Central memory CD8-positive, alpha-beta T cell (primary cell): Measurements from ENCODE around the gene SASH1.
"Not testable (repeated sequence)": the region's sequence is repeated elsewhere in the genome, so short reads cannot be mapped to it uniquely, and the experiment has no call there.

ENCODE experiments used
- ATAC-seq: fragments of 150-1000 bp; cut with Tn5 transposase; replicated peaks from 2 replicates; pipeline ENCODE4 v1.10.0; 2022; ENCODE audit warnings: mild to moderate bottlenecking, moderate FRiP score, moderate number of reproducible peaks; ENCODE audit not compliant: poor library complexity, severe bottlenecking; ENCODE audit errors: extremely low read depth
- DNase-seq, 2 donors: peaks; one replicate each; pipeline ENCODE4 v3.0.0; 2021; ENCODE audit warnings: low spot score in 2 of 2
- H3K27ac Mint-ChIP-seq: one replicate; pipeline ENCODE4 v1.8.0; 2022; ENCODE audit warnings: low read depth, mild to moderate bottlenecking, moderate library complexity, mixed read lengths
- H3K27me3 Mint-ChIP-seq: one replicate; pipeline ENCODE4 v1.8.0; 2022; ENCODE audit warnings: mixed read lengths
- H3K36me3 Mint-ChIP-seq: one replicate; pipeline ENCODE4 v1.8.0; 2022; ENCODE audit warnings: mild to moderate bottlenecking, moderate library complexity, mixed read lengths; ENCODE audit not compliant: insufficient read depth
- H3K4me1 Mint-ChIP-seq: one replicate; pipeline ENCODE4 v1.8.0; 2022; ENCODE audit warnings: mixed read lengths
- H3K4me3 Mint-ChIP-seq: one replicate; pipeline ENCODE4 v1.8.0; 2022; ENCODE audit warnings: mild to moderate bottlenecking, moderate library complexity, mixed read lengths
- H3K9me3 Mint-ChIP-seq: one replicate; pipeline ENCODE4 v1.8.0; 2022; ENCODE audit warnings: mixed read lengths

SASH1 gene

DNA sequence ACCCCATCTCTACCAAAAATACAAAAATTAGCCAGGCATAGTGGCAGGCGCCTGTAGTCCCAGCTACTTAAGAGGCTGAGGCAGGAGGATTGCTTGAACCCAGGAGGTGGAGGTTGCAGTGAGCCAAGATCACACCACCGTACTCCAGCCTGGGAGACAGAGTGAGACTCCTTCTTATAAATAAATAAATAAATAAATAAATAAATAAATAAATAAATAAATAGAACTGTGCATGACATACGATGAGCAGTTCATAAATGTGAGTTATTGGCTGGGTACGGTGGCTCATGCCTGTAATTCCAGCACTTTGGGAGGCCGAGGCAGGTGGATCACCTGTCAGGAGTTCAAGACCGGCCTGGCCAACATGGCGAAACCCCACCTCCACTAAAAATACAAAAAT is 9.8 kb downstream of the SASH1 start:
- not testable (repeated sequence) for H3K27ac Mint-ChIP-seq, H3K36me3 Mint-ChIP-seq, H3K9me3 Mint-ChIP-seq, DNase-seq, H3K4me1 Mint-ChIP-seq, H3K4me3 Mint-ChIP-seq, ATAC-seq
- H3K27me3 Mint-ChIP-seq = peaks cover 30% of the 10 kb centered on the region

DNA sequence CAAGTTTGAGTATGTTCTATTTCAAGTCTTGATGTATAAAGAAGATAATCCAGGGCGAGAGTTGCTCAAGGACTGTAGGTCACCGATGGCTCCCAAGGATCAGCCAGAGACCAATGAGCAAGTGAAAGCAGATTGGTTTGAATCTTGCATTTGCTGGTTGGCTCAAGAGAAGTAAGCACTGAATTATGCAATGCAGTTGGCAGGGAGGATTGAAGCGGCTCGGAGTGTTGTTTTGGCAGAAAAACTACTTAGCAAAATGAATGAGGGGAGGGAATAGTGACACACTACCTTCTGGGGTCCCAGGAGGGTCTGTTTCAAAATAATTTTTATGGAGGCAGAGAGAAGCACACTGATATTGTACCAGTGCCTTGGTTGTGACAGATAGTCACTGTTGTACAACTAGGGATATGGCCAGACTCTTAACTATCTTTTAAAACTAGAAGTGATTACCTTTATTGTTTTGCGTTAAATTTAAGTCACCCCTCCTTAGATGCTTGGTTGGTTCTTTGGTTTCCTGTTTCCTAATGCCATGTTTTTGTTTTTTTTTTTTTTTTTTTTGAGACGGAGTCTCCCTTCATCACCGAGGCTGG is 15.7 kb downstream of the SASH1 start:
- DNase-seq (no peak), ATAC-seq (no peak)
- Mint-ChIP-seq H3K27me3 (peaks cover 26% of the 10 kb centered on the region), H3K4me1 (no peaks in the 10 kb centered on the region), H3K27ac (no peak overlapping the region), H3K4me3 (no peak overlapping the region), H3K9me3 (no peaks in the 10 kb centered on the region), H3K36me3 (no peaks in the 10 kb centered on the region)

DNA sequence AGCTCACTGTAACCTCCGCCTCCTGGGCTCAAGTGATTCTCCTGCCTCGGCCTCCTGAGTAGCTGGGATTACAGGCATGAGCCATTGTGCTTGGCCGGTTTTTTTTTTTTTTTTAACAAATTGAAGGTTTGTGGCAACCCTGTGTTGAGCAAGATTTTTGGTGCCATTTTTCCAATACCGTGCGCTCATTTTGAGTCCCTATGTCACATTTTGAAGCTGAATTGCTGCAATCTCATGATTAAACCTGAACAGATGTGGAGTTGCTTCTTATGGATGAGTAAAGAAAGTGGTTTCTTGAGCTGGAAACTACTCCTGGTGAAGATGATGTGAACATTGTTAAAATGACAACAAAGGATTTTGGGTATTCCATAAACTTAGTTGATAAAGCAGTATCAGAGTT is 16.6 kb downstream of the SASH1 start:
- no peaks in the 10 kb centered on the region for H3K36me3 Mint-ChIP-seq

DNA sequence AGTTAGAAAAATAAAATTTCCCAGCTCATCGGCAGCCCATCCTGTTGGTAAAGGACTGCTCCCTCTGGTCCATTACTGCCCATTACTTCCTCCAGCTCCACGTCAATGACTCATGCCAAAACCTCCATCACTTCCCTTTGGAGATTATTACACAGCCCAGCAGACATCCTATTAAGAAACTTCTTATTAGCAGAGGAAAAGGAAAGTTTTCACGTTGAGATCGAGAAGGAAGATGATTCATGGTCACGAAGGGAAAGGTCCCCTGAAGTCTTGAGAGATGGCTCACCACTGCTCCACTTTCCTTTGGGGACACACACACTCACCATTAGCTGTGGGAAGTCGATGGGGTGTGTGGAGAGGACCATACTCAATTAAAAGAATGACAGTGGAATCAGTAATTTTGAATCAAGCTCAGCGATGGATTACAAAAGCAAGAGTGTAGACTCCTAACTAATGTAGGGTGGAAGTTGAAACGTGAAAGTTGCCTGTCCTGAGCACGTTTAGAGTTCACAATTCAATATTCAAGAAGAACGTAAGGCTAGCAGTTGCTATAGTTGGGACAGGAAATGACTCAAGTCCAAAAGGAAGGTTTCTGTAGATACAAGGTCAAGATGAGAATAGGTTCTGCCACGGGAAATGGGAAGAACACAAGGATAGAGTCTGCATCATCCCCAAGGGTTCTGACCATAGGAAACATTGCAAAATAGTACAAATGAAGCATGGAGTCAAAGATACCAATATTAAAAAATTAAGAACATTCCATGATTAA is 21.6 kb downstream of the SASH1 start:
- no peak overlapping the region for H3K27ac Mint-ChIP-seq
- ATAC-seq (no peak), DNase-seq (no peak)
- H3K4me1 Mint-ChIP-seq = no peaks in the 10 kb centered on the region
- no peaks in the 10 kb centered on the region for H3K36me3 Mint-ChIP-seq
- H3K9me3 Mint-ChIP-seq = no peaks in the 10 kb centered on the region
- H3K4me3 Mint-ChIP-seq = no peak overlapping the region
- H3K27me3 Mint-ChIP-seq = peaks cover 49% of the 10 kb centered on the region

More for the DNA sequence above, 16.6 kb downstream of the SASH1 start:
- H3K27me3 Mint-ChIP-seq = peaks cover 33% of the 10 kb centered on the region
- no peak overlapping the region for H3K27ac Mint-ChIP-seq
- DNase-seq (no peak), ATAC-seq (no peak)
- no peaks in the 10 kb centered on the region for H3K9me3 Mint-ChIP-seq
- H3K4me3 Mint-ChIP-seq = no peak overlapping the region
- no peaks in the 10 kb centered on the region for H3K4me1 Mint-ChIP-seq

DNA sequence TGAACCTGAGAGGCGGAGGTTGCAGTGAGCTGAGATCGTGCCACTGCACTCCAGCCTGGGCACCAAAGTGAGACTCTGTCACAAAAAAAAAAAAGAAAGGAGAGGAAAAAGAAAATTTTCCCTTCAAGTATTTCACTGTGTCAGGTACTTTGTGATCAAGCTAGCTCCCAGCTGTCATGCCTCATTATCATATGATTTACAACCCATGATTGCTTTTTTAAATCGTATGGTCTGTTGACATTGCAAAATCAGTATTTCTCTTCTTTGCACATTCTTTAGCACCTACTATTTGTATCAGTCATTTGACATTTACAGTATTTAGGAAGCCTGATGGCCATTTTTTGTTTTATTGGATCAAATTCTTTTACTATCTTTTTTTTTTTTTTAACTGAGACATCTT is 22.4 kb downstream of the SASH1 start:
- no peaks in the 10 kb centered on the region for H3K4me1 Mint-ChIP-seq
- no peak for DNase-seq

DNA sequence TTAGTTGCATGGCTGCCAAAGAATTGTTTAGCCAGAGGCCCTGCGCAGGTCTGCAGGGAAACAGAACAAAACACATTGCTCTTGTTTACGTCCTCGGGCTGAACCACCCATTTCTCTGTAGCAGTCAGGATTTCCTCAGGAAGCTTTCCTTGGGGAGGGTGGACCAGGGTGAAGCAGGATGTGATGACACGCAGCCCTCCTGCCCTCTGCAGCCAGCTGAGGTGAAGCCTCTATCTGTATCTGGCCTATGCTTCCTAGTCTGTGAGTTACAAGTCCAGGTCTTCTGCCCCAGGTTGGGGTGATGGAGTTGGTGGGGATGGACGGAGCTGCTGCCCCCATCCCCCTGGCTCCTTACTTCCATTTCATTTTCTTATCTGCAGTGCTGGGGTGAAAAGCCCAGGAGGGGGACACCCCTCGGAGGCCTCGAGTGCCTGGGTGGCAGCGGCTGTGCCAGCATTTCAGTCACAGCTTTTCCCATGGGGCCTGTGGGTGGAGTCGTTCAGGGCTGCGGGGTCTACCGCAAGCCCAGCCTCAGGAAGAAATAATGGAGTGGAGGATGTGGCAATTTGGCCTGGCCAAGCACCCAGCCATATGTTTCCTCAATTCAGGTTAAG is 24.9 kb downstream of the SASH1 start:
- Mint-ChIP-seq H3K27ac (no peak overlapping the region), H3K4me3 (no peak overlapping the region), H3K27me3 (peaks cover 43% of the 10 kb centered on the region), H3K36me3 (no peaks in the 10 kb centered on the region), H3K4me1 (no peaks in the 10 kb centered on the region), H3K9me3 (no peaks in the 10 kb centered on the region)
- DNase-seq = no peak
- ATAC-seq = no peak

More for the DNA sequence above, 22.4 kb downstream of the SASH1 start:
- Mint-ChIP-seq H3K9me3 (no peaks in the 10 kb centered on the region), H3K27me3 (peaks cover 51% of the 10 kb centered on the region), H3K27ac (no peak overlapping the region), H3K4me3 (no peak overlapping the region), H3K36me3 (no peaks in the 10 kb centered on the region)
- ATAC-seq = no peak

DNA sequence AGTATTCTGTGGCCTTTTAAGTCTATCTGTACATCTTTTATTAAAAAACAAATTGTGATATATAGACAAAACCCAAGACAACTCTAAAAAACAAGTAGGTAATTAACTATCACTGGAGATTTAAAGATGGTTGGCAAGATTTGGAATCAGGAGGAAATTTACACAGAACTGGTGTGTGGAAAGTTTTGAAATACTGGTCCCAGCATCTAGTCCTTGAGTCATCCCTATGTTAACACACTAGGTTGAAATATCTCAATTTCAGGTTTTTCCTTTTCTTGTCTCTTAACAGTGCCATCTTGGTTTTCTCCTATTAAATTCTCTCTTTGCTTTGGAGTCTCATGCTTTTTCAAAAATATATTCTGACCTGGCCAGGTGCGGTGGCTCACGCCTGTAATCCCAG is 27.5 kb downstream of the SASH1 start:
- no peak for ATAC-seq
- Mint-ChIP-seq H3K27ac (no peak overlapping the region), H3K4me1 (no peaks in the 10 kb centered on the region), H3K4me3 (no peak overlapping the region), H3K27me3 (peaks cover 21% of the 10 kb centered on the region), H3K9me3 (no peaks in the 10 kb centered on the region), H3K36me3 (no peaks in the 10 kb centered on the region)
- no peak for DNase-seq

DNA sequence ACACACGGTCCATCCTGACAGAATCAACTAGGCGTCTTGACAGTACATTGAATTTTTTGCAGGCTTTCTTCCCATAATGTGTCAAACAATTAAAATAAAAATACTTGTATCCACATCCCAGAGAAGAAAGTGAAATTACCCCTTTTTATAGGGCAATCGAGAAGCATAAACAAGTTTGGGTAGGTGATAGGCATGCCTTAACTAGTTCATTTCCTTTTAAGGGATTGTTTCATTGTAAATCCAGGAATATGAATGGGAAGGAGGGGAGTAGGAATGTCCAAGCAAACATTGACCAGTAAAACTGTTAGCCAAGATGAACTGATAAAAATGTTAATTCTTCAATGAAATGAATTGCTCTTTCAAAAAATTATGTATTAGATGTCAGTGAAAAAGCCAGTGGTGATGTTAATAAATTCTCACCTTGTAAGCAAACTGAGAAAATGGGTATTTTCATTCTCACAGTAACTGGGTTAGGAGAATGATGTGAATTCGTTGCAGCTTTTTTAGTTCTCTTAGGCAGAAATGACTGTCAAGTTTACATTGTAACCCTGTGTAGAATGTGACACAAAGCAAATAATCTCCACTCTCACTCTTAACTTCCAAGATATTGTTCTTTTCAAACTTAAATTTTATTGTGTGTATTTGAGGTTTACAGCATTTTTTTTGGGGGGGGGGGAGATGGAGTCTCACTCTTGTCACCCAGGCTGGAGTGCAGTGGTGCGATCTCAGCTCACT is 31.6 kb downstream of the SASH1 start:
- no peaks in the 10 kb centered on the region for H3K36me3 Mint-ChIP-seq
- peaks cover 4% of the 10 kb centered on the region for H3K9me3 Mint-ChIP-seq
- peaks cover 10% of the 10 kb centered on the region for H3K27me3 Mint-ChIP-seq
- ATAC-seq (no peak), DNase-seq (no peak)
- no peak overlapping the region for H3K4me3 Mint-ChIP-seq
- no peak overlapping the region for H3K27ac Mint-ChIP-seq
- no peaks in the 10 kb centered on the region for H3K4me1 Mint-ChIP-seq

DNA sequence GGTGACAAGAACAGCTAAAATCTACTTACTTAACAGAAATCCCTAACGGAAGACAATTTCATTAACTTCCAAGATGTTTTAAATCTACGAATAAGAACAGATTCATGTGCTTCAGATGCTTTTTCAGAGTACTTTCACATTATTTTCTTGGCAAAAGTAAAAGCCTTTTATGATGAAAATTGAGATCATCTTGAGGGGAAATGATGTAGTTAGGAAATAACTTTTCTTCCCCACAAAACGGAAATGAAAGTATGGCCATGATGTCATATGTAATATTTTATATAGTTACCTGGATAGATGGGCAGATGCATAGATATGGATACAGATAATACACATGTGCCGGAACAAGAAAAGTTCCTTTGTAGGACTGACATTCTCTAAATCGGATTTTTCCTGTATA is 32.8 kb downstream of the SASH1 start:
- ATAC-seq (no peak), DNase-seq (no peak)
- H3K27ac Mint-ChIP-seq = no peak overlapping the region
- H3K27me3 Mint-ChIP-seq = peaks cover 17% of the 10 kb centered on the region
- H3K4me1 Mint-ChIP-seq = no peaks in the 10 kb centered on the region
- peaks cover 4% of the 10 kb centered on the region for H3K9me3 Mint-ChIP-seq
- H3K36me3 Mint-ChIP-seq = no peaks in the 10 kb centered on the region
- no peak overlapping the region for H3K4me3 Mint-ChIP-seq

DNA sequence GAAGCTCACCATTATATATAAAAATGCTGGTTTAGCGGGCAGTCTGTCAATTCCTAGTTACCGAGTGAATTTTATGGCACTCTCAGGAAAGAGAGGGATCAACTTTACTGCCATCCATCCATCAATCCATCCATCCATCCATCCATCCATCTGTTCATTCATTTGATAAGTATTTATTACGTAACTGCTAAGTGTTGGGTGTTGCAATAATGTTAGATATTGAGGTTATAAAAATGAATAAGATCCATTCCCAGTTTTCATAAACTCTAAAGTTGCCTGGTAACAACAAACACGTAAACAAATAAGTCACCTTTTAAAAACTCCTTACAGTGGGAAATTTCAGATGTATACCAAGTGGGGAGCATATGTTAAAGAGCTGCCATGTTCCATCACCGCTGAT is 36.8 kb downstream of the SASH1 start:
- no peak for DNase-seq
- ATAC-seq = no peak
- Mint-ChIP-seq H3K36me3 (no peaks in the 10 kb centered on the region), H3K9me3 (peaks cover 4% of the 10 kb centered on the region), H3K4me1 (no peaks in the 10 kb centered on the region), H3K4me3 (no peak overlapping the region), H3K27ac (no peak overlapping the region), H3K27me3 (peaks cover 36% of the 10 kb centered on the region)

DNA sequence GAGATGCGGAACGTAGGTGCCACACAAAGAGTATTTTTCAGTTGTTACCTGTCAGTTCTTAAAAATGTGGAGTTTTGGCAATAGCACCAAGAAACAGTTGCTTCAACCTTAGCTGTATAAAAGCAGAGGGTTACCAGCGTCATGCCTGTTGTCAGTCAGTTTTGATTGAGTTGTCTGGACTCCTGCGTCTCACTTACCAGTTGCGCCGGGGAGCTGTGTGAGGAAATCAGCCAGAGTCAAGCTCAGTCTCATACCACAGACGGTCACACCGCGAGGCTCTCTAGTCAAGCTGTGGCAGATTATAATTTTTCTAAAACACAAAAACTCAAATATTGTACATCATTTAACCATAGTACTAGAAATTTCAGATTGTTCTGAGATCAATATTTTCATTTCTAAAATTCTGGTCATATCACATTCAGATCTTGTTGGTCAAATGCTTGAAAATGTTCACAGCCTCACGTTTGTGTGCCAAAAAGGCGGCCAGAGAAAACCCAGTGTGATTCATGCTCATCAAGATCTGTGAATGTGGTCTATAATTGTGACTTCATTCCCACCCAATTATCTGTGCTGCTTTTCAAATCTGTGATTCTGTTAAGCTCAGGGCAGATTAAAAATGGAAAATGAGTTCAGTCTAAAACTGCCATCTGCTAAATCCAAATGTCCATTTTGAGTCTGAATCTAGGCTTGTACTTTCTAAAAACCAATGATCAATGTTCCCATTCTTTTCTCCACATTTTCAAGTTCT is 37.5 kb downstream of the SASH1 start:
- H3K4me1 Mint-ChIP-seq = no peaks in the 10 kb centered on the region
- ATAC-seq (no peak), DNase-seq (no peak)
- H3K36me3 Mint-ChIP-seq = no peaks in the 10 kb centered on the region
- no peak overlapping the region for H3K27ac Mint-ChIP-seq
- no peak overlapping the region for H3K4me3 Mint-ChIP-seq
- peaks cover 36% of the 10 kb centered on the region for H3K27me3 Mint-ChIP-seq
- peaks cover 4% of the 10 kb centered on the region for H3K9me3 Mint-ChIP-seq

DNA sequence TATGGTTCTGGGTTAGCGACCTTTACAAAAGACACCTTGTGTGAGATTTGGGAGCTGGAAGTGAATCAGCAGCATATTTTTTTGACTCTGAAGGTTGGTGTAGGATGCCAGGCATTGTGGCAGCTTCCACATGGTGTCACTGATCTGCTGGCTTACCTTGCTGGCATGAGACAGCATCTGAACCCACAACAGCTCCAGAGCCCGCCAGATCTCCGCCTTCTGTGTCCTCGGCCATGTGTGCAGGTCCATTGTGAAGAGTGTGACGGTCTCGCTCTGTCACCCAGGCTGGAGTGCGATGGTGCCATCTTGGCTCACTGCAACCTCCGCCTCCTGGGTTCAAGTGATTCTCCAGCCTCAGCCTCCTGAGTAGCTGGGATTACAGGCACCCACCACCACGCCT is 39.4 kb downstream of the SASH1 start:
- ATAC-seq, DNase-seq, H3K4me3 Mint-ChIP-seq, H3K36me3 Mint-ChIP-seq, H3K9me3 Mint-ChIP-seq, H3K27ac Mint-ChIP-seq, H3K4me1 Mint-ChIP-seq: not testable (repeated sequence)
- peaks cover 30% of the 10 kb centered on the region for H3K27me3 Mint-ChIP-seq
